Pancreas (tissue), 10 donors: ENCODE results near the gene PARP1. TPM values are rescaled to one million over a fixed set of nuclear protein-coding genes. Genes with fewer than 3 reads are reported as not detected.

Experiments
- ATAC-seq, 4 donors: fragments of 200-7000 bp; cut with Tn5 transposase; one replicate each; pipeline versions ENCODE4 v1.8.0 to v1.9.1; 2020; ENCODE audit warnings: mild to moderate bottlenecking in 4 of 4, moderate library complexity in 4 of 4
- DNase-seq, 6 donors: peaks; one replicate each; pipeline ENCODE4 v3.0.0-alpha.2; 2020
- FAIRE-seq: peaks from 2 replicates; lab custom pipeline; 2012; peaks lifted over from hg19 to GRCh38; lab: Jason Lieb, UNC
- H3K27ac ChIP-seq, 4 donors: fragments of 200-600 bp; sonication (generic); 1 replicate in 3 of 4; 2 replicates in 1 of 4; pipeline versions ENCODE4 v1.5.0 to v1.8.0; 2020
- H3K27me3 ChIP-seq, 4 donors: fragments of 200-600 bp; one replicate each; pipeline ENCODE4 v1.8.0; 2021
- H3K36me3 ChIP-seq, 3 donors: fragments of 200-600 bp; sonication (generic) in 1 of 3; one replicate each; pipeline versions ENCODE4 v1.5.0 to v1.8.0; 2020 to 2021
- H3K4me1 ChIP-seq, 3 donors: fragments of 200-600 bp; one replicate each; pipeline ENCODE4 v1.8.0; 2021
- H3K4me3 ChIP-seq, 4 donors: fragments of 200-600 bp; sonication (generic) in 2 of 4; one replicate each; pipeline versions ENCODE4 v1.5.0 to v1.8.0; 2020 to 2021
- H3K9me3 ChIP-seq, 4 donors: fragments of 200-600 bp; one replicate each; pipeline ENCODE4 v1.8.0; 2021
- CTCF ChIP-seq, 4 donors: fragments of 200-600 bp; sonication (generic) in 3 of 4; IDR thresholded peaks; one replicate each; pipeline versions ENCODE4 v1.5.0 to v1.8.0; 2021; ENCODE audit warnings: antibody characterized with exemption in 4 of 4
- WGBS, 2 donors: extraction: QIAGEN DNeasy Blood & Tissue Kit; methylation state at CpG; one replicate each; pipeline ENCODE4 v1.1.7; 2013; 5-methylcytosine and 5-hydroxymethylcytosine counted together
- intact Hi-C, 3 donors: fragments of 100-400 bp; cut with DNase I; formaldehyde crosslinking; loops; one replicate each; pipeline versions ENCODE4 v1.11.1 to v1.14.2; 2022
- polyA plus RNA-seq, 2 donors: library from polyadenylated mRNA; stranded (reverse); fragments of 200-250 nt; gene quantifications; one replicate each; pipeline ENCODE4 v1.2.3, GENCODE V29; 2013
- total RNA-seq, 6 donors: library from RNA; stranded (reverse); fragmentation: NEBNext Ultra II Directional in 4 of 6; extraction: Animal tissue kit (Norgen Biotek cat#: 25700) in 4 of 6; gene quantifications; one replicate each; pipeline versions ENCODE4 v1.2.1 to v1.2.4, GENCODE V29; 2021 to 2023
- donor health status: healthy with polysubstance abuse.
- donor health status: DM: no; HTN: no; CAD: no; lungs with moderate emphysema.
- donor health status: DM: no; HTN: no; CAD: no.
- donor health status: control.
- donor health status: control.
- donor health status: Bipolar disorder and iron deficiency.
- donor health status: DM: yes; HTN: yes; CAD: no.
- donor health status: DM: no; HTN: no; CAD: no.
- donor health status: DM: no; HTN: no; CAD: no.
- donor health status: DM: yes; HTN: yes; CAD: no.

The PARP1 gene
- total and polyA plus RNA-seq, 8 donors: 16.8 to 69.4 (median 49.6) TPM

- intact Hi-C loops: no loop called here
- FAIRE-seq: no peak
- WGBS, 2 donors: 67 to 69% methylated on average over 2 of the region's 2 CpGs
Observed at GRCh38 chr1:226404904-226405222, 3.0 kb downstream of the PARP1 start.

GRCh38 chr1:226404063-226404903 is 3.6 kb downstream of the PARP1 start:
- H3K4me3 ChIP-seq: no peak overlapping the region
- WGBS, 2 donors: 29 to 31% methylated on average over 5 of the region's 5 CpGs
- no peaks in the 10 kb centered on the region for H3K27me3 ChIP-seq
- H3K27ac ChIP-seq: peak overlapping the region in 2 of 4 donors; percentile 5
- ATAC-seq: no peak
- TF ChIP-seq CTCF (IDR thresholded peaks at IDR 0.05): no peak
- no peak for DNase-seq
- intact Hi-C loops: no loop called here
- H3K9me3 ChIP-seq: no peaks in the 10 kb centered on the region
- H3K4me1 ChIP-seq: peaks cover 28 to 39% (median 30%) of the 10 kb centered on the region in 3 donors
- H3K36me3 ChIP-seq: peaks cover 0 to 22% (median 14%) of the 10 kb centered on the region in 3 donors
- FAIRE-seq: no peak

More at GRCh38 chr1:226404904-226405222, 3.0 kb downstream of the PARP1 start:
- Histone ChIP-seq H3K9me3 (no peaks in the 10 kb centered on the region), H3K36me3 (peaks cover 0 to 18% (median 14%) of the 10 kb centered on the region in 3 donors), H3K4me3 (peak overlapping the region in 1 of 4 donors; percentile 69), H3K27ac (no peak overlapping the region), H3K4me1 (peaks cover 28 to 39% (median 30%) of the 10 kb centered on the region in 3 donors), H3K27me3 (no peaks in the 10 kb centered on the region)
- ATAC-seq: no peak
- no peak for TF ChIP-seq CTCF (IDR thresholded peaks at IDR 0.05)
- no peak for DNase-seq

- Histone ChIP-seq H3K9me3 (no peaks in the 10 kb centered on the region), H3K27ac (peak overlapping the region in 2 of 4 donors; percentile 23 to 46), H3K27me3 (no peaks in the 10 kb centered on the region), H3K36me3 (peaks cover 0 to 22% (median 14%) of the 10 kb centered on the region in 3 donors), H3K4me1 (peaks cover 31 to 40% (median 33%) of the 10 kb centered on the region in 3 donors), H3K4me3 (no peak overlapping the region)
- FAIRE-seq (no peak), ATAC-seq (no peak), DNase-seq (no peak)
- TF ChIP-seq CTCF (IDR thresholded peaks at IDR 0.05): no peak
- intact Hi-C loops: no loop called here
- WGBS, 2 donors: 42% methylated on average over 15 of the region's 15 CpGs
Observed at GRCh38 chr1:226403201-226404034, 4.5 kb downstream of the PARP1 start.

GRCh38 chr1:226402739-226403165 is 5.1 kb downstream of the PARP1 start:
- H3K4me1 ChIP-seq: peaks cover 34 to 45% (median 38%) of the 10 kb centered on the region in 3 donors

More at GRCh38 chr1:226402739-226403165, 5.1 kb downstream of the PARP1 start:
- ATAC-seq: peak; percentile 32 to 71 (median 56)
- no peaks in the 10 kb centered on the region for H3K27me3 ChIP-seq
- no peak for TF ChIP-seq CTCF (IDR thresholded peaks at IDR 0.05)
- H3K4me3 ChIP-seq: no peak overlapping the region
- FAIRE-seq: no peak
- 45% methylated on average over 4 of the region's 4 CpGs for WGBS, 2 donors
- H3K27ac ChIP-seq: peak overlapping the region in 2 of 4 donors; percentile 20 to 46
- peak in 5 of 6 donors; percentile 59 to 81 (median 62) for DNase-seq
- intact Hi-C loops: no loop called here
- H3K9me3 ChIP-seq: no peaks in the 10 kb centered on the region
- H3K36me3 ChIP-seq: peaks cover 0 to 22% (median 14%) of the 10 kb centered on the region in 3 donors
